ENCODE data around the gene PDLIM3.

- TF ChIP-seq CTCF (IDR thresholded peaks at IDR 0.05) (no peak), POLR2A (IDR thresholded peaks at IDR 0.05) (no peak)
Measured at GRCh38 chr4:185580699-185581098, 45.4 kb upstream of the PDLIM3 start.

Data from uterus (tissue), 2 donors.